LHCN-M2 (cell line): ENCODE results near the gene MUC5B. TPM values are rescaled to one million over a fixed set of nuclear protein-coding genes. Genes with fewer than 3 reads are reported as not detected.
A peak's percentile ranks its signal among the peaks of the same experiment; 100 is the strongest.

Source experiments
- DNase-seq: peaks from one replicate; pipeline ENCODE4 v3.0.0-alpha.2; 2012; ENCODE audit warnings: low read depth
- total RNA-seq: library from RNA; depleted of rRNA; stranded (reverse); fragments of >200 nt; gene quantifications from 2 replicates; pipeline ENCODE4 v1.2.3, GENCODE V29; 2014

The MUC5B gene
- total RNA-seq, 1 experiment from 2014 or later = not detected

DNA sequence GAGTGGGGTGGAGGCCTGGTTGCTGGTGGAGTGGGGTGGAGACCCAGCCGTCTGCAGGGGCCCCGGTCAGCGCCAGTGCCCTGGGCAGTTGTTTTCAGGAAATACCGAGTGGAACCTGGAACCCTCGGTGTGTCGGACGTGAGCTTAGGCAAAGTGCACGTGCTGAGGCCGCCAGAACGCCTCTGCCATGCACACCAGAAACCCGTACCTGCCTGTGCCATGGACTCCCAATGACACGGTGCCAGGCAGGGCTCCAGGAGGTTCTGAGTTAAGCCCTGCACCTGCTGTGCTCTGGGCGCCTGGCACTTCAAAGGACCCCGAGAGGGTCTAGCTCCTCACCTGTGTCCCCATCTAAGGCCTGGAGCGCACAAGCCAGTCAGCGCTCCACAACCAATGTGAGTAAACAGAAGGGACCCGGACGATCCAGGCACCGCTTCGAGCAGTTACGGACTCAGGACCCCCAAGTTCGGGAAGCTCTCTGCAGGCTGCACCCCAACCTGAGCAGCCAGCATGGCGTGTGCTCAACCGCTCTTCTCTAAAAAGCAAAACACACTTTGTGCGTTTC is 74.2 kb downstream of the MUC5B start:
- DNase-seq = no peak

DNA sequence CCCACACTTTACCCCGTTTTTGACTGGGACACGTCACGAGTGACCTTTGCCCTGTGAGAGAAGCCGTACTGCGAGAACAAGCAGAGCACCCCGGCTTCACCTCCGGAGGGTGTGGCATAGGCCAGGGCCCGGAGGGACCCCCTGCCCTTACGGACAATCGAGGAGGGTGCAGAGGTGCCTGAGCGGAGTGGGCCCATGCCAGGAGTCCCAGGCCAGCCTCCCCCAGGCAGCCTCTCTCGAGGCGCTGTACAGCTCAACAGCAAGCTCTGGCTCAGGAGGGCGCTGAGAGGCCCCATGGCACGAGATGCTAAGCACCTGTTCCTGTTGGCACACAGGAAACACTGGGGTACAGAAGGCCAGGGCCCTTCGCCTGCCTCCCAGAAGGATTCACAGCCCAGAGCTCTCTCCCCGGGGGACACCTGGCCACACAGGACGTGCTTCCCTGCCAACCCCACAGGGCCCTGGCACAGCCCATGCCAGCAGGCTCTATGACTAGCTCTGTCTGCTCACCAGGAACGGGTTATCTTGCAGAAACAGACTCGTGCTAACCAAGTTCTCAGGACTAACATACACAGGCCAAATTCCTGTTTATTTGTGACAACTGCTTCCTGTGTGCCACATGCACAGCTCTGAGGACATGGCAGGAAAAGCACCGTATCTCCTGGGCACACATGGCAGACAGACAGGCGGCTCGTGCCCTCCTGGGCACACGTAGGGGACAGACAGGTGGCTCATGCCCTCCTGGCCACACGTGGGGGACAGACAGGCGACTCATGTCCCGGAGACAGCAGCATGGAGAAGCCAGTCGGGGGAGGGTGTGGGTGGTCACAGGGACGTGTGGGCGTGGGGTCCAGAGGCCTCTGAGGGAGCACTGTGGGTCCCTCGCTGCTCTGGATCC is 75.0 kb downstream of the MUC5B start:
- DNase-seq = no peak

DNA sequence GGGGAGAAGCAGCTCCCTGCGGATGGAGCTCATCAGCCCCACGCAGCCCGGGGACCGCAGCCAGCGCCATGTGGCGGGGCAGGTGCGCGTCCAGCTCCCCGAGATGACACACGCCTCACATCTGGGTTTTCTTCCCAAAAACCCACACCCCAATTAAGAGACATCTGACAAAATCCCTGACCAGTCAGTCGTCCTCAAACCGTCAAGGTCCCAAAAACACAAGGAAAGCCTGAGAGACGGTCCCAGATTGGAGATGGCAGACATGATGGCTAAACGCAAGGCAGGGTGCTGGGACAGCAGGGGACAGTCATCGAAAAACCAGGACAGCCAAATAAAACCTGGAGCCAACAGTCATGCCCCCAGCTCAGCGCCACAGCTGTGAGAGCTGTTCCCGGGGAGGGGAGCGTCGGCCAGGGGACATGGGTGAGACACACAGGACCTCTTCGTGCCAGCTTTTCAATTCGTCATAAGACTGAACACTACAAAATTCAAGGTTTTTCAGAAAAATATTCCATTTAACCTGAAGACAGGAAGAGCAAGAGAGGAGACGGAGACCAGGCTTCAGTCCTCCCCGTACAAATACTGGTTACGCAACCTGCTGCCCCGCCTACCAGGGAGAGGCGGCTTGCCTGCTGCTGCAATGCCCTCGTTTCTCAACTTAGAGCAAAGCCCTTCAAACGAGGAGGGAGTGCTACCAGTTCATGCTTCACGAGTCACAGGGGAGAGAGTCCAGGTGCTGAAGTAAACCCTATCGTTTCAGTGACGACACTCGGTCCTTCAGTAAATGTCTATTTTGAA is 76.0 kb downstream of the MUC5B start:
- peak; percentile 61 for DNase-seq

DNA sequence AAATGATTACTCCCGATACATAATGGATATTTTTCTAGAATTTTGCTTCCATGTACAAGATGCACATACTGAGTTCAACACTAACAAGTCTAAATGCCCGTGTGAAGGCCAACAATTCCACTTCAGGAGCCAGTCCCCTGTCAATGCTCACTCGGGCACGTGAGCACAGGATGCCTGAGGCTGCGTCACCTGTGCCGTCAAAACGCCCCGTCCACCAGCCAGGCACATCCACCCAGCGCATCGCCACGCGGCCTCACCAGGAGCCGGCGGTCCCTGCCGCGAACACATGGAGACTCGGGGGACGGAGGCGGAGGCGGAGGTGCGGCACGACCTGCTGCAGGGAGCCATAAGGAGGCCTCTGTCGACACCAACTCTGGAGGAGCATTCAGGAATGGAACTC is 76.8 kb downstream of the MUC5B start:
- DNase-seq = no peak

DNA sequence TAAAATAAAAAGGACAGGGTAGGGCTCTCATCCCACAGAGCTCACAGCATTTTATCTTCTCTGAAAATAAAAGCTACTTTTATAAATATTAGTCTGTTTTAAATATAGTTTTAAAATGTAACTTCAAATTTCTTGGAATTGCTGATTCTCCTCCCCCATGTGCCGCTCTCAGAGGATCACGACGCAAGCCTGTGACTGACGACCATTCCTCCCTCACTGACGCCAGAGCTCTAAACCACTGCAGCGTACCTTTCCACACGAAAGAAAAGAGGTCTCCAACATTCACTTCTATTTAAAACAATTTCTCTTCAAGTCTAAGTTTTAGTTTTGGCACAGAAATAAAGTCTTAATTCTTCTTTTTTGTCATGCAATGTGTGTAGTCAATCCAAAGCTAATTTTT is 77.3 kb downstream of the MUC5B start:
- DNase-seq = no peak

DNA sequence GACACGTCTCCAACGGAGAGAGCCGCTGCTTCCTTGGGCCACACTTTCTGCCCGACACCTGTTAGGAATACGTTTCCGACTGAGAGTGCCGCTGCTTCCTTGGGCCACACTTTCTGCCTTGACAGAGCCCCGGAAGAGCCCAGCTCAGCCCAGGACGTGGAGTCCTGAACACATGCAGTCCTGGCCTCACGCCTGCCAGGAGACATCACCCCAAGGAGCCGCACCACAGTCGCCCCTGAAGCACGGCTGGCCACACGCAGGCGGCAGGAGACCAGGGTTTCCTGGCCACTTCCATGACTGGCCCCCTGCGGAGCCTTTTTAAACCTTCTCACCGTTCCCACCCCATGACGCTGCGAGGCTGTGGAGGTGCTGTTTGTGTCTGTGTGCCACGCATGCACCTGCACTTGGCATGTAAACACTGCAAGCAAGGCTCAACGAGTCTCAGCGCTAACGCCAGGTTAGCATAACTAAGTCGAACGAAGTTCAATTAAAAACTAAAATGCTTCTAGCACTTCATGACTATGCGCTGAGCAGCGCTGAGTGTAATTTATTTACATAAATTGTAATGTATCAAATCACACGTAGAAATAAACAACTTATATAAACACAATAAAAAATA is 77.8 kb downstream of the MUC5B start:
- DNase-seq = no peak

DNA sequence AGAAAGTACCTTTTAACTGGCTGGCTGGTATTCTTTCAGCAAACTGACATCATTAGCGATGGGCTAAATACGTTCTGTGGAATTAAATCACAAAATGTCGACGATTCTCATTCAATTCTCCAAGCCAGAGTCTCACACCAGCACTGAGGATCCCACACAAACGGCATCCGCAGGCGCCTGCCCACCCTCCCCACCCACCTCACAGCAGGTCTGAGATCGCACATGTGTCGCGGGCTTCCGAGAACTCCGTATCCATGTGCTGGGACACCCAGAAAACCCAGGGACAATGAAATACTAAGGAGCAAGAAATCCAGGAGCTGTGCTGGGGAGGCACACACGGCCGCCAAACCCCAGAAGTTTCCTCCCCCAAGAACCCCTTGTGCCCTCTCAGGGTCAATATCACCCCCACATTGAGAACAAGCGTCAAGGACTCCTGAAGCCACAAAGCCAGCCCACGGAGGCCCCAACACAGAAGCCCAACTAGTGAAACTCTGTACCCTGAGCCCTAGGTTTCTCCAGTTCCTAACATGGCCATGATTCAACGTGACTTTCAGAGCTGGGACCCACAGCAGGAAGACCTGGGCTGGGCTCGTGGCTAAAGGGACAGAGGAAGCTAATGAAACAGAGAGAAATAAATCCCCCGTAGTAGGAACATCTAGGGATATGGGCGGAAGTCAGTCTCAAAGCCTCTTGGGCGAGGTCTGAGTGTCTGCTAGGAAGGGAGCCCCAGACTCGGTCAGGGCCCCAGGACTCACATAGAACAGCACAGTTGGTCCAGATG is 78.5 kb downstream of the MUC5B start:
- DNase-seq = no peak

DNA sequence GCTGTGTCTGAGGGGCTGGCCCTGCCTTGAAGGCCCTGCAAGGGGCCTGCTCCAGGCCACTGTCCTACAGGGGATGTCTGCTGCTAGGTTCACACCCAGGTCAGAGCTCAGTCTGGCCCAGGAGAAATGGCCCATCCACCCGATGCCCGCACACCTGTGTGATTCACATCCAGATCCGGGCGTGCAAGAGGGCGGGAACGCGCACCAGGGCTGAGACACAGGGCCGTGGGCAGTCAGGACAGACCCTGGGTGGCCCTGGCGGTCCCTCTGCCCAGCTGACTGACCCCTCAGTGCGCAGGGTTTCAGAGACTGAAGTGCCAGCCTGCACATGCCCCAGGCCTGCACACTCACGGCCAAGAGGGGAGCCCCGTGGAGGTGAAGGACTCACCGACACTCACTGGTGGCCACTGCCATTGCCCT is 79.2 kb downstream of the MUC5B start:
- DNase-seq = no peak

DNA sequence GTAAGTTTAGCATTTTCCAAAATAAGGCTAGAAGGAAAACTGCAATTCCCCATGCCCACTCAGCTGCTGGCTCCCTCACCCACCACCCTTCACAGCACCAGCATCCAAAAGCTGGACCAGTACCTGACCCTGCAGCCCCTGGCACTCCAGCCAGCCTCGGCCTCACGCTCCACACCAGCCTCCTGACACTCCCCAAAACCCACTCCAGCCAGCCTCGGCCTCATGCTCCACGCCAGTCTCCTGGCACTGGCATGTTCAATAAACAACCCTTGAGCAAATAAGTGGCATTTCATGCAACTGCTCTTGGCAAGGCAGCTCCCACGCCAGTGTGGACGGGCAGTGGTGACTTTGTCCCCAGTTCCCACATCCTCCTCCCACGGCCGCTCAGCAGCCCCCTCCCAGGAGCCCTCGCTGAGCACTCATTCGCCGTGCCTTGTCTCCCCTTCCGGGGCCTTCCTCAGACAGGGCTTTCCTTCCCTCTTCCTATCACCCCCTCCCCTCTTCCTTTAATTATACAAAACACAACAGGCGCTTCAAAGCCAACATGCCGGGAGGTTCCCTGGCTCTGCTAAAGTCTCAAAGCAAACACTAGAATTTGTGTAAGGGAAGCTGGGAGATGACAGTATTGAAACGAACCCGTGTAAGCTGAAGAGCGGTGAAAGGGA is 79.7 kb downstream of the MUC5B start:
- DNase-seq = no peak

DNA sequence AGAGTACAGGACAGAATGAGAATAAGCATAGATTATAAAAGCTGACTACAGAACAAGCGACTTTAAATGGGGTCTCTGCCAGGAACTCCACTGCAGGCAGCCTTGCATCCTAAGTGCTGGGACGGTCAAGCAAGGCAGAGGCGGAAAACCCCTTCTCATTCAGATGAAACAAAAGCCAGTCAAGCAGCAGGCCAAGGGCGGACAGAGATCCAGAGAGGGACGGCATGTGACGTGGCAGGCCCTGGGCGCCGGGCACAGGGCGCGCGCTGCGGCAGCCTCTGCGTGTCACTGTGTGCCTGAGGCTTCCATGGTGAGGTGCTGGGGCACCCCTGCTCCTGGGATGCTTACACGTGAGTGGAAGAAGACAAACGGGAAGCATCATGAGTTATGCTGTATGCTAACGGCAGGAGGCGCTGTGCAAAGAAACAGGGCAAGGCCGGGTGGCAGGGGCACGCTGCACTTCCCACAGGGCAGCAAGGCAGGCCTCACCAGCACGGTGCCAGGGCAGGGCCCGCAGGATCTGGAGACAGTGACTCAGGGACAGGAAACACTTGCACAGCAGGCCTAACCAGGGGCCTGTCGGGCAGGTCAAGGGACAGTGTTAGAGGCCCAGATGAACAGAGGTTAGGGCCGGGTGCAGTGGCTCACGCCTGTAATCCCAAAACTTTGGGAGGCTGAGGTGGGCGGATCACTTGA is 80.4 kb downstream of the MUC5B start:
- no peak for DNase-seq

DNA sequence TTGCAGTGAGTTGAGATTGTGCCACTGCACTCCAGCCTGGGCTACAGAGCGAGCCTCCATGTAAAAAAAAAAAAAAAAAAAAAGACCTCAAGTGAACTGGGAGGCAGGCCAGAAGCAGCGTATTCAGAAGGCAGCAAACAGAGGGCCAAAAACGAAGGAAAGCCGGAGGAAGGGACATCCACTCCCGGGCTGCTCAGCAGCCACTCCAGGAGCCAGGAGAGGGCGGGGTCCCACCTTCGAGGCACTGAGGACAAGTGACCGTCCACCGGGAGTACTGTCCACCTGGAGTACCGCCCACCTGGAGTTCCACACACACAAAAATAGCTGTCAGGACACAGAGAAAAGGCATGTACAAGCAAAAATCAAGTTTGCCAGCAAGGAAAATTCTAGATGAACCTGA is 81.1 kb downstream of the MUC5B start:
- DNase-seq = no peak

DNA sequence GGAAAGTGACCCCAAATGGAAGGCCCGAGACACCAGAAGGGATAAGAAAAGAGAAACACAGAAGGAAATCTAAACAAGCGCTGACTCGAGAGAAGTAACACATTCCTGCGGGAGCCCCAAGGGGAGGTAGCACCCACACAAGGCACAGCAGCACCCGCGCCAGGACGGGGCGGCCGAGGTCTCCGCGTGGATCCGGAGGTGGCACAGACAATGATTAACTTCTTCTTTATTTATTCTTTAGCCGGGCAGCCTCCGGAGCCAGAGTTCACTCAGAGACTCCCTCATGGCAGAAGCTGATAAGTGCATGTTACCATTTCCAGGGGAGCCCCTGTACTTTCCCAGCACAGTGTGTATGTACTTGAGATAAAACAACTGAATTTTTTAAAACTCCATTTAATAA is 81.5 kb downstream of the MUC5B start:
- DNase-seq = no peak

DNA sequence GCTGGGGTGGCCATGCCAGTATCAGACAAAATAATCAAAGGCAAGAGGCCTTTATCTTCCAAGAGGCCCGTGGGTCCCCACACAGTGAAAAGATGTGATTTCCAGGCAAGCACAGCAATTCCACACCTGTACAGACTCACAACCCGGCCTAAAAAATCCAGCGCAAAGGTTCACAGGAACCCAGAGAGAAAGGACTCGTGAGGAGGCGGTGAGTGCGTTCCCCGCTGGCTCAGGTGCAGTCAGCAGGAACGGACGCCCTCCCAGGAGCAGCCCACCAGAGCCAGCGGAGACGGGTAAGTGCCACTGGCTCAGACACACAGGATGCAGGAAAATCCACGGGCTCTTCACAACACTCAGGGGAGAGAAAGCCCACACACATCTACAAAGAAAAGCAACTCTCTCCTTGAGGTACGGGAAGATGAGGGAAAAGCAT is 82.2 kb downstream of the MUC5B start:
- DNase-seq = no peak

DNA sequence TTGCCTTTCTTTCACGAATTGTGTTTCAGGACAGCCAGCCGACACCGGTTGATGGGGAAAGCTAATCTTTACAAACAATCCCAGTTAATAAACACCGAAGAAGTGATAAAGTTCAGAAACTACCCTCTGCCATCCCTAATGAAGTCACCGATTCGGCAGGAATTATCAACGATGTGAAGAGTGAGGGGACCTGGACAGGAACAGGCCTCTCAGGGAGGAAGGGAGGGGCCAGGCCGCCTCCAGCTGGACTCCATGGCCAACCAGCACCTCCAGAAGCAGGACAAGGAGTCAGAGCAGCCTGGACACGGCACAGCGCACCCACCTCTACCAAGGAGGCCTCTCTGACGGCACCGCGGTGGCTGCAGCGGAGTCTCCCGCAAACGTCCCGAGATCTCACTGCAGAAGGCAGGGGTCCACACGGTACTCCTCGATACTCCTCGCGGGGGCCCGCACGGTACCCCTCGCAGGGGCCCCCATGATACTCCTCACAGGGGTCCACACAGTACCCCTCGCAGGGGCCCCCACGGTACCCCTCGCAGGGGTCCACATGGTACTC is 82.7 kb downstream of the MUC5B start:
- no peak for DNase-seq

DNA sequence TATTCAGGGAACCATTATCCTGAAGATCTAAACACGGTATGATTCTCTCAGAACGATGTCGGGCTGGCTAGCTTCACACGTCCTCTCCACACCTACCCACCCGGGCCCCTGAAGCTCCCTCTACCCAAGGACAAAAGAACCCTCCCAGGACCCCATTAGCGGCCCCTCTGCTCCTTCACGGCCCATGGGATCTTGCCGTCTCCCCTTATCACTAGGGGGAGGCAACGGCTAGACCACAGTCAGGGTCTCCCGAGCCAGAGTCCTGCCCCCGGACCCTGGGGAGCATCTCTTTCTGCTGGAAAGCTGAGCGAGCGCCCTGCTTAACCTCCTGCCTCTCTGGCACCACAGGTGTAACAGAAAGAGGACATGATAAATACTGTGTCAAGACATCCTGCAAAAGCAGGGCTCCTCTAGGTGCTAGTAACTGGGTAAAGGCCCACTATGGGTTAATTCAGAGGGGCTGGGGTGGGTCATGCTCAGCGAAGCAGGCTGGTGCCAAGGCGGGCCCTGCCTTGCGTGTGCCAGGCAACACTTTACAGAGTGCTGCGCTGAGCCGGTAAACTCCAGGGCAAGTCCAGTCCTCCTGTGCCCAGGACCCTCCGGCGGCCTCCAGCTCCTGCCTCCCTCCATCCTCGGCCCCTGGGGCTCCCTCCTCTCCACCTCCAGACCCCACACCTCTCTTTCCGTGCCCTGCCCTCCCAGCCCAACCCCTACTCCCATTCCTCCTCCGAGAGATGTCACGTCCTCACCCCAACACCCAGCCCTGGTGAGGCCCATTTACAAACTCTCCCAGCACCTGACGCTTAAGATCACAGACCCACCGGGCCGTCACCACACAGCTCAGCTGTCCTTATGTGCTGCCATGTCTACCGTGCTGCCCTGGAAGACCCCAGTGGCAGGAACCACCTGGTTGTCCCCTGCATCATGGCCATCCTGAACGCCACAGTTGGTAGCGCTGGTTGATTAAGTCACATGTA is 83.6 kb downstream of the MUC5B start:
- DNase-seq = no peak

DNA sequence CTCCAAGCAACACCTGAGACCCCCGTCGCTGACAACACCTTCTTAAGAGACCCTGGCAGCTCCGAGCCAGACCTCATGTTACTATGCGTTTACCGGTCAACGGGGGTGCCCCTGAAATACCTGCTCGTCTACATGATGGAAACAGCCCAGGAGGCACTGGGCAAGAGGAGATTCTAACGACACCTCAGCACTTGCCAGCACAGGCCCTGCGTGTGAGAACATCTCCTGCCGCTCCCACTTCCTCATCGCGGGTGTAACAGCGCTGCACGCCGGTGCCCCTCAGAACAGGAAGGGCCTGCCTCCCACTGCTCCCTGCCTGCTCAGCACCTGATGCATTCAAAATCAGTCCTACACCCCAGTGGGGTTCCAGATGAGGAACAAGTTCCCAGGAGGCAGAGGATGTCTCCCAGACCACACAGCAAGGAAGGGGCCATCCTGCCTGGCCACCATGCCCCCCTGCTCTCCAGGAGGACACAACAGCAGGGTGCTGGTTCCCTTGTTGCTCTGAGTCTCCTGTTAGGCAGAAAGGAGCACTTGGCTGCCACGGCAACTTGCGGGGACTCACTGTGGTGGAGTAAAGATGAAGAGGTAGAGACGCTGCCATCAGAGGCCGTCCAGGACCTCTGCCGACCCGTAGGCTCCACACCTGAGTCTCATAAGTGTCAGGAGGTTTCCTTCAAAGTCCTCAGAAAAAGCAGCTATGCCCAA is 84.5 kb downstream of the MUC5B start:
- DNase-seq = no peak

DNA sequence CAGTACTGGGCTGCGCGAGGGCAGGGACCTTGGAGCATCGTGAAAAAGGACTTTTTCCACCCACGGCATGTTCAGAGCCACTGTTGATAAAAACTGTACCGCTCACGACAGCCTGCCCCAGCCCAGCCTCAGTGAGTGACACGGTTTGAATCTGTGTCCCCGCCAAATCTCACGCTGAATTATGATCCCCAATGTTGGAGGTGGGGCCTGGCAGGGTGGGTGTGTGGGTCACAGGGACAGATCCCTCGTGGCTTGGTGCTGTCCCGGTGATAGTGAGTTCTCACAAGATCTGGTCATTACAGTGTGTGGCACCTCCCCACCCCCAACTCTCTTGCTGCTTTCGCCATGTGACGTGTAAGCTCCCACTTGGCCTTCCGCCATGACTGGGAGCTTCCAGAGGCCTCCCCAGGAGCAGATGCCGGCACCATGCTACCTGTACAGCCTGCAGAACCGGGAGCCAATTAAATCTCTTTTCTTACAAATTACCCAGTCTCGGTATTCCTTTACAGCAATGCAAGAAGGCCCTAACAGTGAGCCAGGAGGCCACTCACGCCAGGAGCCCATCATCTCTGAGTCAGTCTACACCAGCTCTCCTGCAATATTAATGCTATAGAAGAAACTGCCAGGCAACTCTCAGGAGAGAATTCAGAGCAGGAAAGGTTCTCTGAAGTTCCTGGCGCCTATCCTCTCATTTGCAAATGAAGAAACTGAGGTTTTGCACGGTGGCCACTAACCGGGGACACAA is 85.3 kb downstream of the MUC5B start:
- no peak for DNase-seq
